NB4 (cell line): ENCODE measurements around the gene GNPDA1.

ENCODE experiments used
- DNase-seq: peaks from one replicate; pipeline ENCODE4 v3.0.0; 2010; ENCODE audit warnings: low read depth
- H3K4me3 ChIP-seq: one replicate; pipeline ENCODE4 v1.5.1; 2011; ENCODE audit warnings: mild to moderate bottlenecking, low read depth, low read length, moderate library complexity
- MYC ChIP-seq: IDR thresholded peaks from 2 replicates; pipeline ENCODE4 v1.6.1; 2011; ENCODE audit warnings: low read depth, low read length
- POLR2A ChIP-seq: IDR thresholded peaks from 2 replicates; pipeline ENCODE4 v1.6.1; 2011; ENCODE audit warnings: mild to moderate bottlenecking; ENCODE audit not compliant: insufficient read length; ENCODE audit errors: extremely low read depth
- TF ChIP-seq, protein P1 (sequence below): IDR thresholded peaks from one replicate; pipeline ENCODE4 v1.5.1; 2012; ENCODE audit warnings: low read depth, low read length
- TF ChIP-seq, protein P2 (sequence below): IDR thresholded peaks from 2 replicates; pipeline ENCODE4 v1.6.1; 2011; ENCODE audit warnings: low read depth, low read length

GNPDA1 gene

DNA sequence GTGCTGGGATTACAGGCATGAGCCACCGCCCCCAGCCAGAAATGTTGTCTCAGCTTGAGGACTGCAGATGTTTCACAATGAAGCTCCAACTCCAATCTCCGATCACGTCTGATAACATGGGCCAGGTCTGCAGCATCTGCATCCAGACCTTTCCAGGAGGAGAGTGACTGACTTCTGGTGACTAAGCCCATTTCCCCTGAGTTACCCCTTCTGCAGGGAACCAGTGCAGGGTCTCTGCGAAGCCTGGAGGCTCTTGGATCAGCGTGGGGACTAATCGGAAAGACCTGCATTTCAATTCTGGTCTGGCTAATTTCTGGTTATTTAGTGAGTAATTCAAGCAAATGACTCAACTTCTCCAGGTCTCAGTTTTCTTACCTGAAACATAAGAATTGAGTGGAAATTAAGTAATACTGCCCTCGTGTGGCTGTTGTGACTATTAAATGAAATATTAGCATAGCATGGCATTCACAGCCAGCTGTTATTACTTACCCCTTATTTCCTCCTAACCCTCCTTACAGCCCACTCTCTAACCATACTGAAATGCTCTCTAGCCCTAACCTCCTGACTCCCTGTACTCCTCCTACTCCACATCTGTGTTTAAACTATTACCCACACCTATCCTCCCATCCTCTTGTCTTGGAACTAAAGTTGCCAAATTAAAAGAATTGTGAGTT lies 2.2 kb upstream of the GNPDA1 start:
- H3K4me3 ChIP-seq: no peak overlapping the region
- TF ChIP-seq, protein P1, sequence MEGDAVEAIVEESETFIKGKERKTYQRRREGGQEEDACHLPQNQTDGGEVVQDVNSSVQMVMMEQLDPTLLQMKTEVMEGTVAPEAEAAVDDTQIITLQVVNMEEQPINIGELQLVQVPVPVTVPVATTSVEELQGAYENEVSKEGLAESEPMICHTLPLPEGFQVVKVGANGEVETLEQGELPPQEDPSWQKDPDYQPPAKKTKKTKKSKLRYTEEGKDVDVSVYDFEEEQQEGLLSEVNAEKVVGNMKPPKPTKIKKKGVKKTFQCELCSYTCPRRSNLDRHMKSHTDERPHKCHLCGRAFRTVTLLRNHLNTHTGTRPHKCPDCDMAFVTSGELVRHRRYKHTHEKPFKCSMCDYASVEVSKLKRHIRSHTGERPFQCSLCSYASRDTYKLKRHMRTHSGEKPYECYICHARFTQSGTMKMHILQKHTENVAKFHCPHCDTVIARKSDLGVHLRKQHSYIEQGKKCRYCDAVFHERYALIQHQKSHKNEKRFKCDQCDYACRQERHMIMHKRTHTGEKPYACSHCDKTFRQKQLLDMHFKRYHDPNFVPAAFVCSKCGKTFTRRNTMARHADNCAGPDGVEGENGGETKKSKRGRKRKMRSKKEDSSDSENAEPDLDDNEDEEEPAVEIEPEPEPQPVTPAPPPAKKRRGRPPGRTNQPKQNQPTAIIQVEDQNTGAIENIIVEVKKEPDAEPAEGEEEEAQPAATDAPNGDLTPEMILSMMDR: peak; percentile 30
- TF ChIP-seq POLR2A: no peak
- no peak for TF ChIP-seq MYC
- TF ChIP-seq, protein P2, sequence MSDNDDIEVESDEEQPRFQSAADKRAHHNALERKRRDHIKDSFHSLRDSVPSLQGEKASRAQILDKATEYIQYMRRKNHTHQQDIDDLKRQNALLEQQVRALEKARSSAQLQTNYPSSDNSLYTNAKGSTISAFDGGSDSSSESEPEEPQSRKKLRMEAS: 0 out of 2 replicates have a peak, but pooled peaks have one; percentile 5
- DNase-seq: peak; percentile 61

DNA sequence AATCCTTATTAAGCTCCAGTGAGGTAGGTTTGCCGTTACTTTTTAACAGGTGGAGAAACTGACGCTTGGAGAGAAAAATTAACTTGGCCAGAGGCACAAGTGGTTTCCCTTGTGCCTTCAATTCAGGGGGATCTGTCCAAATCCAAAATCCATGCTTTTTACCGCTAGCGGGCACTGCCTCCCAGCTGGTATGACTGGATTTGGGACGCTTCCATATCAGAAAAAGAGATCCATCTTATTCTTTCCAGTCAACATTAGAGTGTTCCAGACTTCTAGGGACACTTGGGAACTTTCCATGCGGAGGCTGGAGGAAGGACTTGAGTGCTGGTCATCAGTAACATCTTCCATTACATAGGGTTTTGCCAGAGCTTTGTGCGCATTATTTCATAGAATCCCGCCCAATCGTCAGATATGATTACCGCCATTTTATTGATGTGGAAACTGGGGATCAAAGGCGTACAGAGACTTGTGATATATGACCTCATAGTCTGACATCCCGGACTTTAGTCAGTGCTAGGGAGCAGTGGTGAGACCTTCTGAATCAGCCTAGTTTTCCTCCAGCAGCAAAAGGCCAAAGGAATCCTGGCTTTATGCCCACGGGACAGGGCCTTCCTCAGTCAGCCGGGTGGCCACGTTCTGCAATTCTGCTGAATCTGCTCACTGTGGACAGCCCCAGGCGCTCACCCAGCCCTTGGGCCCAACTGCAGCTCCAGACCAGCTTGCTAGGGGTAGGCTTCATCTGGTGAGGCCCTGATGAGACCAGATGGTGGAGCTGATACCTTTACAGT lies 1.1 kb upstream of the GNPDA1 start:
- no peak for DNase-seq
- H3K4me3 ChIP-seq: no peak overlapping the region

DNA sequence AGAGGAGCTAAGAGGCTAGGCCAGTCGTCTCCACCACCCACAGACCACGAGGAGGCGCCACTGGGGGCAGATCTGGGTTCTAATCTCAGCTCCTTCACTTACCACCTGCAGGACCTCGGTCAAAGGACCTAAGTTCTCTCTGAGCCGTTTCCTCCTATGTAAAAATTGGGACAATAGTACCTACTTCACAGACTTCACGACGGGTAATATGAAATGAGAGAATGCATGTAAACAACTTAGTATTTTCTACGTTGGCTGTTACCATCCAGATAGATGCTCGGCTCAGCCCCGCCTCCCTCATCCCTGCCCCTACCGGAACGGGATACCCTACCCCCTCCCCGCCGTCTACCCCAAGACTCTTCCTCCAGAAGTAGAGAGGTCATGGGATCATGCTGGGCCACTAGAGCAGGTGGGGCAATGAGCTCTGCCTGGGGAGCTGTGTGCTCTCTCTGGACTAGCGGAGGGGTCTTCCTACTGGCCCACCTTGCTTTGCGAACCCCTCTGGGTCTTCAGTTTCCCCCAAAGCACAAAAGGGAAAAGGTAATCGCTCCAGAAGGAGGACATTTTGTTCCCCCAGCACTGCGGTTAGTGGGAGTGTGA lies 541 bp downstream of the GNPDA1 start:
- TF ChIP-seq MYC: no peak
- TF ChIP-seq, protein P1: peak; percentile 23
- TF ChIP-seq POLR2A: no peak
- TF ChIP-seq, protein P2: no peak
- peak; percentile 28 for DNase-seq
- peak overlapping the region; percentile 49 for H3K4me3 ChIP-seq

More for the DNA sequence above, 1.1 kb upstream of the GNPDA1 start:
- TF ChIP-seq, protein P1: no peak
- TF ChIP-seq, protein P2: no peak
- no peak for TF ChIP-seq POLR2A
- no peak for TF ChIP-seq MYC

DNA sequence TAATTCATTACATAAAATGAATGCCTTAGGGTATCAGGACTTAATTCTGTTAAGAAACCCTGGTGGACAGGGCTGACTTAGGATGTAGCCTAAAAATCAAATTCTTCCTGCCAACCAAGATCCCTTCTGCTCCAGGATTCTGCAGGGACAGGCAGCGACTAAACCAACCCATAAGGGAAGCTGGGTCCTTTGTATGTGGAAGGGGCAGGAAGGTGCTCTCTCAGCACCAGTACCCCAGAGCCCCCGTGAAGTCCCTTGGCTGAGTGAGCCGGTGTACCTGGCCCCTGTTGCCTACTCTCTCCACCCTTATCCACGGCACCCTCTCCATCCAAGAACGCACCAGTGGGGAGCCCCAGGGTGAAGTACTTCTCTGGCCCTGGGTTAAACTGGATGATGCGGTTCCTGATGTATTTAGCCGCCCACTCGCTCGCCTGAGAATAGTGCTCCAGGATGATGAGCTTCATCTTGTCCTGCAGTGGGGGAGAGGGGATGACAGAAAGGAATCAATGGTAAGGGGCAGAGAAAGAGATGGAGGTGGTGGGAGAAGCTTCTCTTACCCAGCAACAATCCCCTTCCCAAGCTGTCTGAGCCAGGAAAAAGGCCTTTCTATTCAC lies 1.1 kb downstream of the GNPDA1 start:
- no peak overlapping the region for H3K4me3 ChIP-seq

DNA sequence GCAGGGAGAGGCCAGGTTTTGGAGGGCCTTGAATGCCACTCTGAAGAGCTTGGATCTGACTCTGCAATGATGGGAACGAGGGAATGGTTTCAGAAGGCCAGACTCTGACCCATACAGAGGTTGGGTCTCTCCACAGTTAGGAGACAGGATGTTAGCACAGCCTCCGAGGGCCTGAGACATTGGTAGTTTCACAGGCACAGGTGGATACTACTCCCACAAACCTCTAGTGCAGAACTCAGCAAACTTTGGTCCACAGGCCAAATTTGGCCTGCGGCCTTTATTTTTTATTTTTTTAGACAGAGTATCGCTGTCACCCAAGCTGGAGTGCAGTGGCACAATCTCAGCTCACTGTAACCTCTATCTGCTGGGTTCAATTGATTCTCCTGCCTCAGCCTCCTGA lies 2.9 kb downstream of the GNPDA1 start:
- DNase-seq: no peak
- no peak overlapping the region for H3K4me3 ChIP-seq
- TF ChIP-seq, protein P2: no peak
- TF ChIP-seq, protein P1: no peak
- TF ChIP-seq MYC (no peak), POLR2A (no peak)

More for the DNA sequence above, 1.1 kb downstream of the GNPDA1 start:
- DNase-seq: no peak
- TF ChIP-seq MYC (no peak), POLR2A (no peak)
- TF ChIP-seq, protein P2: no peak
- TF ChIP-seq, protein P1: no peak
